BLaER1 (cell line): ENCODE measurements around the gene MOB4.
"Not testable (repeated sequence)": the region's sequence is repeated elsewhere in the genome, so short reads cannot be mapped to it uniquely, and the experiment has no call there.

ENCODE experiments used
- H3K27ac ChIP-seq: shearing (Covaris generic); formaldehyde crosslinking; 2 replicates; pipeline ENCODE4 v1.8.1; 2022
- H3K27me3 ChIP-seq: shearing (Covaris generic); formaldehyde crosslinking; 2 replicates; pipeline ENCODE4 v1.8.1; 2022
- H3K36me3 ChIP-seq: shearing (Covaris generic); formaldehyde crosslinking; 2 replicates; pipeline ENCODE4 v1.8.1; 2022
- H3K4me1 ChIP-seq: shearing (Covaris generic); formaldehyde crosslinking; 2 replicates; pipeline ENCODE4 v1.8.1; 2022
- H3K4me2 ChIP-seq: shearing (Covaris generic); formaldehyde crosslinking; 2 replicates; pipeline ENCODE4 v1.8.1; 2022
- H3K4me3 ChIP-seq: shearing (Covaris generic); formaldehyde crosslinking; 2 replicates; pipeline ENCODE4 v1.8.1; 2022
- H3K9ac ChIP-seq: shearing (Covaris generic); formaldehyde crosslinking; 2 replicates; pipeline ENCODE4 v1.8.1; 2022
- H3K9me3 ChIP-seq: shearing (Covaris generic); formaldehyde crosslinking; 2 replicates; pipeline ENCODE4 v1.8.1; 2022
- H4K20me1 ChIP-seq: shearing (Covaris generic); formaldehyde crosslinking; 2 replicates; pipeline ENCODE4 v1.8.1; 2022
- Cebpa-rat ChIP-seq: shearing (Covaris generic); IDR thresholded peaks from 2 replicates; pipeline ENCODE4 v1.8.1; 2022

The MOB4 gene

DNA sequence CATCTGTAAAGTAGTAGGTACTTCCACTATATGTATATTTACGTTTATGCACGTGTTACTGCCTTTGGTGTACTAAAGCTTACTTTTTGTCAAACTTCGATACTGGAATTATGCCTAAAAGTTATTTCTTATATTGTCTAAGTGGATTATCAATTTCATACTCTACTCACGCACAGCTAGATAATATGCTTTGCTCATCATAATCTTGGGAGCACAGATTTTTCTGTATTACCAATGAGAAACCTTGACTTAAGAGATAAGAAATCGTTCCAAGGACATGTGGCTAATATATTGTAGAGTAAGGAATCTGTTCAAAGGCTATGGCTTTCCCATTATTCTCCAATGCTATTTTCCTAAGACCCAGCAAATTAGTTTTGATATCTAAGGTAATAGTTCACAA, 9.2 kb upstream of the MOB4 start:
- Histone ChIP-seq H3K9ac (no peak overlapping the region), H3K4me3 (no peak overlapping the region), H4K20me1 (peaks cover 26% of the 10 kb centered on the region), H3K4me2 (no peak overlapping the region), H3K9me3 (no peaks in the 10 kb centered on the region), H3K36me3 (peaks cover 70% of the 10 kb centered on the region), H3K27ac (no peak overlapping the region), H3K27me3 (no peaks in the 10 kb centered on the region), H3K4me1 (peaks cover 13% of the 10 kb centered on the region)
- no peak for TF ChIP-seq Cebpa-rat

DNA sequence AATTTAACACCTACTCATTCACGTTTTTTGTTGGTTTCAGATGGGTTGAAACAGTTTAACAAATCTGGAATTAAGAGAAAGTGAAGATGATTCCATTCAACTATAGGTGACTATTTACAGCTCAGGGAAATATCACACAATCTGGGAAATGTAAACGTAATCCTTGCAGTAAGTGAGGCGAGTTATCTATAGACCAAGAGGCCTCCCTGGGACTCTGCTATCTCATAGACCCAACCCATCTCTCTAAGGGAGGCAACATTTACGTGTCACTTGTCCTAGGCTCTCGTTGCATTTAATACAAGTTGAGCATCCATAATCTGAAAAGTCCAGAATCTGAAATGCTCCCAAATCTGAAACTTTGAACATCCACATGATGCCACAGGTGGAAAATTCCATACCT, 2.0 kb upstream of the MOB4 start:
- H4K20me1 ChIP-seq, result peaks cover 29% of the 10 kb centered on the region
- no peak for TF ChIP-seq Cebpa-rat
- H3K4me1 ChIP-seq, result peaks cover 21% of the 10 kb centered on the region
- H3K9ac ChIP-seq, result no peak overlapping the region
- H3K27ac ChIP-seq, result no peak overlapping the region
- no peak overlapping the region; the same call in 1 of the 2 replicates for H3K4me2 ChIP-seq
- H3K36me3 ChIP-seq, result peaks cover 22% of the 10 kb centered on the region
- H3K9me3 ChIP-seq, result peaks cover 9% of the 10 kb centered on the region
- H3K27me3 ChIP-seq, result no peaks in the 10 kb centered on the region
- no peak overlapping the region for H3K4me3 ChIP-seq

DNA sequence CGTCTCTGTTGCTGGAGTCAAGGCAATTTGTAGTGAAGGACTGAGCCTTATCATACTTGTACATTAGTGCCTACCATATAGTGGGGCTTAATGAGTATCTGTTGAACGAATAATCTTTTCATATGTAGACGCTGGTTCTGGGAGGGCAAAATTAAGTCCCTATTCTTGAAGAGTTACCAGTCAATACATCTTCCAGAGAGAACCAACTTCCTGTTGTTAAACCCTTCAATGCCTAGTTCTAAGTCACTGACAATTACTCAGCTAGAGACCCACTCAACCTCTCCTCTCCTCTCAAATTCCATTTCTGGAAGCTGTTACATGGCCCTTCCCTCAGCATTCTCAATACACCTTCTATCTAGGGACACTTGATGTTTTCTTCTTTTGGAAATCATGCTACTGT, 1.1 kb upstream of the MOB4 start:
- Histone ChIP-seq H3K9me3 (peaks cover 17% of the 10 kb centered on the region), H3K4me3 (peak overlapping the region; percentile 91), H4K20me1 (peaks cover 35% of the 10 kb centered on the region), H3K27ac (peak overlapping the region; percentile 91), H3K36me3 (peaks cover 24% of the 10 kb centered on the region), H3K4me2 (peak overlapping the region; percentile 87), H3K9ac (peak overlapping the region; percentile 96), H3K4me1 (peaks cover 21% of the 10 kb centered on the region), H3K27me3 (no peaks in the 10 kb centered on the region)
- TF ChIP-seq Cebpa-rat, result no peak

DNA sequence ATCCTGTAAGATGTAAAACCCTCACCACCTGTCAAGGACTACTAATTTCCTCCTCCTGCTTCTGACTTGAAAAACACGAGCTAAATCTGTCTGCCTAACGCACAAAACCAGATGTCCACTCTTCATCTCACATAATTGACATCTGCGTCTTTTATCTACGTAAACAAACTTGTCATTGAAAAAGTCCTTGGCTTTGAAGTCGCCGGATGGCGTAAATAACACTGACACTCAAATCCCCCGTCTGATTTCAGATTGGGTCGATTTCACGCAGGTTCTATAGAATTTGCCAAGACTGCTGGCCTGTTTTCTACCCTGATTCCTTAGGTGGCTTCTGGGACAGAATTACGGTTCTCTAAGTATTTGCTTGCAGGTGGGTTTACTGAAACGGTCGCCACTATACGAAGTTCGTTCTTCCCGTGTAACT, 539 bp upstream of the MOB4 start:
- Histone ChIP-seq H3K27me3 (no peaks in the 10 kb centered on the region), H4K20me1 (peaks cover 40% of the 10 kb centered on the region), H3K4me3 (peak overlapping the region; percentile 91), H3K36me3 (peaks cover 25% of the 10 kb centered on the region), H3K4me2 (peak overlapping the region; percentile 87), H3K9me3 (peaks cover 23% of the 10 kb centered on the region), H3K27ac (peak overlapping the region; percentile 91), H3K9ac (peak overlapping the region; percentile 96), H3K4me1 (peaks cover 21% of the 10 kb centered on the region)
- TF ChIP-seq Cebpa-rat, result no peak

DNA sequence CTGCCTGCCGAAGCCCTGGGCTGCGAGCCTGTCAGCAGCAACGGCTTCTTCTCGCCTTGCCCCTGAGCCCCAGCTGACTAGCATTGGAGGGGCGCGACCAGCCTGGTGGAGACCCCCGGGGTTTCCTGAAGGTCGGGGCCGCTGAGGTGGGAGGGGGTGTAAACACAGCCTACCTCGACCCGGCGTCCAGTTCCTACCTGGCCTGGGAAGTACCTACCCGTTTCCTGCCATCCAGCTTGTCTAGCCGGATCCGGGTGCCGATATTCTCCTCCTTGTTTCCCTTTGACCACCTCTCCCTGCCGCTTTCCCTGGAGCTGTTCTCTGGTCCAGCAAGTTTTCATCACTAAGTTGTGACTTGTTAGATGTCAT, 511 bp downstream of the MOB4 start:
- peak overlapping the region; percentile 87 for H3K4me2 ChIP-seq
- peaks cover 21% of the 10 kb centered on the region for H3K4me1 ChIP-seq
- peak overlapping the region; percentile 96 for H3K9ac ChIP-seq
- H3K4me3 ChIP-seq, result peak overlapping the region; percentile 91
- TF ChIP-seq Cebpa-rat, result no peak
- H3K9me3 ChIP-seq, result peaks cover 33% of the 10 kb centered on the region
- peak overlapping the region; percentile 91 for H3K27ac ChIP-seq
- H3K27me3 ChIP-seq, result no peaks in the 10 kb centered on the region
- peaks cover 33% of the 10 kb centered on the region for H3K36me3 ChIP-seq
- peaks cover 49% of the 10 kb centered on the region for H4K20me1 ChIP-seq

DNA sequence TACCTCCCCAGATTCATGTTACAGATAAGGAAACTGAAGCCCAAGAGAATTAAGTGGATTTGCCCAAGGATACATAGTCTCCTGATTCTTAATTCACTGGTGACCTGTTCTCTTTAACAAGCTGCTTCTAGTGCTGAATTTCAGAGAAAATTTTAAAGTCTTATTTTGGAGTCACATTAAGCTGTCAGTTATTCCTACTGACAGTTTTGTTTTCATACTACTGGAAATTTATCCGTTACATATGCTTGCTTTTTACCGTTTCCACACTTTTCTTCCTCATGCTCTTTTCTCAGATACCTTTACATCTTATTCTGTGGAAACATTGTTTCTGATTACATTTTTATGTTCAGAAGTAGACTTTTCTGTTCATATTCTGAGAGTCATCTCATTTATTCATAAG, 1.3 kb downstream of the MOB4 start:
- H3K4me2 ChIP-seq, result peak overlapping the region; percentile 87
- H4K20me1 ChIP-seq, result peaks cover 49% of the 10 kb centered on the region
- H3K27ac ChIP-seq, result no peak overlapping the region
- peak overlapping the region; percentile 96 for H3K9ac ChIP-seq
- no peaks in the 10 kb centered on the region for H3K27me3 ChIP-seq
- peaks cover 41% of the 10 kb centered on the region for H3K36me3 ChIP-seq
- peaks cover 41% of the 10 kb centered on the region for H3K9me3 ChIP-seq
- H3K4me3 ChIP-seq, result peak overlapping the region; percentile 91
- TF ChIP-seq Cebpa-rat, result no peak
- peaks cover 21% of the 10 kb centered on the region for H3K4me1 ChIP-seq

DNA sequence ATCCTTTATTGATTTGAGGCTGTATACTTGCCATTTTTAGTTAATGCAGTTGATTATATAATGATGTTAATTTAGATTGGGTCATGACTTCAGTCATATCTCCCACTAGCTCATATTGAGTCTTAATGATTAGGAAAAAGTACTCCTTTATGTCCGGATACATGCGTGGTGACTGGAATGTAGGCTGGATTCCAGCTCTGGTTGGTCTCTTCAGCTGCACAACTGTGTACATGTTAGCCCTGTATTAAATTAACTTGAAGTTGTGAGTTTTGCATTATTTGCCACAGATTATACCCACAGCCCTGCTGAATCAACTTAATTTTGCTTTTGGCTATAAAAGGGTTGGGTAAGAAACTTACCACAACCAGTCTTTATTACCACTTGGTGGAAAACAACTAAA, 22.5 kb downstream of the MOB4 start:
- Histone ChIP-seq H3K4me3 (no peak overlapping the region), H3K36me3 (peaks cover 90% of the 10 kb centered on the region), H3K27ac (no peak overlapping the region), H3K9ac (no peak overlapping the region), H3K4me2 (no peak overlapping the region), H4K20me1 (peaks cover 69% of the 10 kb centered on the region), H3K27me3 (no peaks in the 10 kb centered on the region), H3K4me1 (peaks cover 5% of the 10 kb centered on the region; the same call in 1 of the 2 replicates), H3K9me3 (no peaks in the 10 kb centered on the region)
- no peak for TF ChIP-seq Cebpa-rat

DNA sequence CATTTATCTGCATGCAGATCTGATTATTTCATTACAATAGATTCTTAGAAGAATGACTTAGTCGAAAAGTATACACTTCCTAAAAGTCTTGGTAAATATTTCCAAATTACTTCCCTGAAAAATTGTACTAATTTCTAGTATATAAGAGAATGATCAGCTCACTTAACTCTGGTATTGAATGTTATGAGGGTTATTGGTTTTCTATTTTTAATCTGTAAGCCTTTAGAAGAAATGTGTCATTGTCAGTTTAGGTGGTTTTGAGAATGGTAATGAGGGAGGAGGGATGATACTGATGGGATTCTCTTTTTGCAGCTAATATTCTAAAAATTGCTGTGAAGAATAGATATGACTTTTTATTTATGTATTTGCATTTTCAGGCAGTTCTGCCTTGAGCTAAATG, 23.9 kb downstream of the MOB4 start:
- H3K4me1 ChIP-seq, result peaks cover under 1% of the 10 kb centered on the region; the same call in 1 of the 2 replicates
- no peak overlapping the region for H3K27ac ChIP-seq
- peaks cover 56% of the 10 kb centered on the region for H4K20me1 ChIP-seq
- H3K36me3 ChIP-seq, result peaks cover 93% of the 10 kb centered on the region
- H3K9ac ChIP-seq, result no peak overlapping the region
- TF ChIP-seq Cebpa-rat, result no peak
- H3K4me2 ChIP-seq, result no peak overlapping the region
- H3K4me3 ChIP-seq, result no peak overlapping the region
- no peaks in the 10 kb centered on the region for H3K27me3 ChIP-seq
- H3K9me3 ChIP-seq, result no peaks in the 10 kb centered on the region

DNA sequence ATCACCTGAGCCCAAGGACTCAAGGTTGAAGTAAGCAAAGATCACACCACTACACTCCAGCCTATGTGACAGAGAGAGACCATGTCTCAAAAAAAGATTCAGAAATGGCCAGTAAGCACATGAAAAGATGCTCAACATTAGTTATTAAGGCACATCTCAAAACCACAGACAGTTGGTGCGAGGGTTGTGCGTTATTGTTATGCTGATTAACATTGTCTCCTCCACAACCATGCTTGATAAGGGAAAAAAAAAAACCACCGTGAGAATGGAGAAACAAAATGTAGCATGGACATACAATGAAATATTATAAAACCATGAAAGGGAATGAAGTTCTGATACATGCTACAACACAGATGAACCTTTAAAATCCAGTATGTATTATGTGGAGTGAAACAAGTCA, 27.3 kb downstream of the MOB4 start:
- no peak for TF ChIP-seq Cebpa-rat
- Histone ChIP-seq H4K20me1 (peaks cover 49% of the 10 kb centered on the region), H3K27ac (no peak overlapping the region), H3K4me3 (no peak overlapping the region), H3K9ac (no peak overlapping the region), H3K4me1 (no peaks in the 10 kb centered on the region), H3K4me2 (no peak overlapping the region), H3K27me3 (no peaks in the 10 kb centered on the region), H3K36me3 (peaks cover 95% of the 10 kb centered on the region), H3K9me3 (no peaks in the 10 kb centered on the region)

DNA sequence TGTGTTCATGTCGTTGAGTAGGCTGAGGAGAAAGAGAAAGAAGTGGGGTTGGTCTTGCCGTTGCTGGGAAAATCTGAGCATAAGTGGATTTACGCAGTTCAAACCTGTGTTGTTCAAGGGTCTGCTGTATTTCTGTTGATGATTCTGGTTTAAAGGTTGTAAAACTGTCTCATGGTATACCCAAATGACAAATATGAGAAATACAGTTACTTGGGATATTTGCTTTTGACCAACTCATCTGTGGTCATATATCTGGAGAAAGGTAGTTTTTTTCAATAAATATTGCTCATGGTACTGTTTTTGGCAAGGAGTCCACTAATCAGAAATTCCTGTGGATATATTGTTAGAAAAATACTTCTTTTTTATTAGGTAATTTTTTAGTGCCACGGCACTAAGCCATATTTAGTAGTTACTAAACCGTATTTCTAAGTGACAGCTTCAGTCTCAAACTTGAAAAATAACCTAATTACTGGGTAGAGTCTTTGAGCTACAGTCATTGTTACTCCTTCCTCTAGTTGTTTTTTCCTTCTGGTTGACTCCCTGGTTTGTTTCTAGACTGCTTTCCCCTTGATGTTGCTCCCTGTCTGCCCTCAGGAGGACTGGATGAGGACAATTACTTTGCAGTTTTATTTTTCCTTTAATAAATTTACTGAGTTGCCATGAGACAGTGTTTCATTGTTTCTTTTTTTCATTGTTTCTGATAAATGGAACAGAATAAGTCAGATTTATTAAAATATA, 31.5 kb downstream of the MOB4 start:
- peaks cover 36% of the 10 kb centered on the region for H4K20me1 ChIP-seq
- TF ChIP-seq Cebpa-rat, result no peak
- H3K4me1 ChIP-seq, result no peaks in the 10 kb centered on the region

DNA sequence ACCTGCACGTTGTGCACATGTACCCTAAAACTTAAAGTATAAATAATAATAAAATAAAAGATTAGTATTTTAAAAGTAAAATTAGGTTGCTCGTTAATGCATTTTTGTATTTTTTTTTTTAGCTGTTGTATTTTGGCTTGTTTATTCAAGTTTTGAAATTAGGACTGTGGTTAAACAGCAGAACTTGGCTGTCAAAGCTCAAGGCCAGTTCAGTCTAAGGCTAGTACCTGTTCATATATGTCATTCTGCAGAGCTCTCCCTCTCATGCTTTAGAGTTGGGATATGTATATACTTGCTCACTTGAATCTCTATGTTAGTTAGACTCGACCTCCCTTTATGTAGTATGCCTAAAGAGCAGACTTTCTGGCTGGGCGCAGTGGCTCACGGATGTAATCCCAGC, 32.7 kb downstream of the MOB4 start:
- no peak overlapping the region for H3K27ac ChIP-seq

More for the DNA sequence above, 31.5 kb downstream of the MOB4 start:
- no peak overlapping the region for H3K4me3 ChIP-seq
- no peak overlapping the region for H3K9ac ChIP-seq
- peaks cover 97% of the 10 kb centered on the region for H3K36me3 ChIP-seq
- H3K27me3 ChIP-seq, result no peaks in the 10 kb centered on the region
- no peaks in the 10 kb centered on the region for H3K9me3 ChIP-seq
- no peak overlapping the region for H3K4me2 ChIP-seq
- H3K27ac ChIP-seq, result no peak overlapping the region

DNA sequence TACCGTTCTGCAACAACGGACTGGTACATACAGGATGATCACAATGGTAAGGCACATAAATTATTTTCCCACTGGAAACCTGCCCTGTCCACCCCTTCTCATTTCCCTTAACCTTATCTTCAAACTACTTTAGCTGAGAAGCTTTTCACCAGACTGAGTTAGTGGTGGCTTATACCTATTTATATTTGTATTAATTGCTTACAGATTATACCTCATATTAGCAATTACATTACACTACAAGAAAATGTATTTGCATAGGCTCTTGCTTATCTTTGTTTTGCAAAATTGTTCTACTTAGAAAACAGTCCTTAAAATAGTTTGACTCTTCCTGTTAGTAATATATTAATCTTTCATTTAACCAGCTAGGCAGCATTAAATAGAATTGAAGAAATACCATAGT, 35.4 kb downstream of the MOB4 start:
- H3K36me3 ChIP-seq, result peaks cover 96% of the 10 kb centered on the region
- not testable (repeated sequence) for H3K27me3 ChIP-seq, H3K27ac ChIP-seq, H3K4me2 ChIP-seq, H3K4me3 ChIP-seq, H3K9ac ChIP-seq, H3K4me1 ChIP-seq, H3K9me3 ChIP-seq
- H4K20me1 ChIP-seq, result peaks cover 27% of the 10 kb centered on the region

More for the DNA sequence above, 32.7 kb downstream of the MOB4 start:
- no peaks in the 10 kb centered on the region for H3K4me1 ChIP-seq
- H3K9ac ChIP-seq, result no peak overlapping the region
- H3K9me3 ChIP-seq, result no peaks in the 10 kb centered on the region
- H3K4me3 ChIP-seq, result no peak overlapping the region
- no peaks in the 10 kb centered on the region for H3K27me3 ChIP-seq
- no peak overlapping the region for H3K4me2 ChIP-seq
- peaks cover 36% of the 10 kb centered on the region for H4K20me1 ChIP-seq
- peaks cover 95% of the 10 kb centered on the region for H3K36me3 ChIP-seq
- no peak for TF ChIP-seq Cebpa-rat
